DND-41 (cell line): ENCODE measurements around the gene SLC49A4.

ENCODE experiments used
- ATAC-seq: fragments of 200-7000 bp; cut with Tn5 transposase; 3 replicates; pipeline ENCODE4 v1.9.1; 2021; ENCODE audit warnings: low read depth; ENCODE audit not compliant: insufficient read depth
- DNase-seq: peaks from one replicate; pipeline ENCODE4 v3.0.0-alpha.2; 2020
- H2AFZ ChIP-seq: 2 replicates; pipeline ENCODE4 v1.6.0; 2012; ENCODE audit warnings: low read depth, low read length
- H3K27ac ChIP-seq: 2 replicates; pipeline ENCODE4 v1.5.1; 2012; ENCODE audit warnings: low read length, inconsistent platforms
- H3K27me3 ChIP-seq: fragments of 200-600 bp; sonication (generic); 2 replicates; pipeline ENCODE4 v1.6.0; 2012; ENCODE audit warnings: low read length, mild to moderate bottlenecking, inconsistent platforms; ENCODE audit not compliant: insufficient read depth, poor library complexity
- H3K36me3 ChIP-seq: 2 replicates; pipeline ENCODE4 v1.5.1; 2012; ENCODE audit warnings: low read length, inconsistent platforms; ENCODE audit not compliant: insufficient read depth
- H3K4me1 ChIP-seq: 2 replicates; pipeline ENCODE4 v1.5.1; 2012; ENCODE audit warnings: mild to moderate bottlenecking, low read length; ENCODE audit not compliant: insufficient read depth
- H3K4me2 ChIP-seq: 2 replicates; pipeline ENCODE4 v1.6.0; 2012; ENCODE audit warnings: mild to moderate bottlenecking, moderate library complexity, low read length, inconsistent platforms; ENCODE audit not compliant: insufficient read depth
- H3K4me3 ChIP-seq, 2 experiments: fragments of 200-600 bp in 1 of 2; shearing (Covaris generic) in 1 of 2; 2 replicates each; pipeline ENCODE4 v1.5.1; 2012 to 2016; ENCODE audit warnings: inconsistent platforms in 2 of 2, low read length in 2 of 2, mild to moderate bottlenecking in 2 of 2, low read depth in 1 of 2, moderate library complexity in 1 of 2
- H3K79me2 ChIP-seq: 2 replicates; pipeline ENCODE4 v1.6.0; 2012; ENCODE audit warnings: low read length, inconsistent platforms; ENCODE audit not compliant: insufficient read depth
- H3K9ac ChIP-seq: 2 replicates; pipeline ENCODE4 v1.6.0; 2012; ENCODE audit warnings: low read depth, mild to moderate bottlenecking, inconsistent platforms, low read length, moderate library complexity
- H3K9me3 ChIP-seq: 2 replicates; pipeline ENCODE4 v1.5.1; 2012; ENCODE audit warnings: low read length, moderate library complexity, mild to moderate bottlenecking, inconsistent platforms; ENCODE audit not compliant: insufficient read depth, severe bottlenecking
- H4K20me1 ChIP-seq: 2 replicates; pipeline ENCODE4 v1.6.0; 2012; ENCODE audit warnings: low read length; ENCODE audit not compliant: insufficient read depth
- EZH2 ChIP-seq: IDR thresholded peaks from 3 replicates; pipeline ENCODE4 v1.6.1; 2012; ENCODE audit warnings: borderline replicate concordance, low read depth, mild to moderate bottlenecking, moderate library complexity, low read length, inconsistent platforms; ENCODE audit not compliant: severe bottlenecking
- TF ChIP-seq, protein P1 (sequence below): IDR thresholded peaks from 2 replicates; pipeline ENCODE4 v1.5.1; 2012; ENCODE audit warnings: borderline replicate concordance, low read length, moderate library complexity, mild to moderate bottlenecking; ENCODE audit not compliant: poor library complexity, severe bottlenecking; ENCODE audit errors: extremely low read depth

Gene SLC49A4

DNA sequence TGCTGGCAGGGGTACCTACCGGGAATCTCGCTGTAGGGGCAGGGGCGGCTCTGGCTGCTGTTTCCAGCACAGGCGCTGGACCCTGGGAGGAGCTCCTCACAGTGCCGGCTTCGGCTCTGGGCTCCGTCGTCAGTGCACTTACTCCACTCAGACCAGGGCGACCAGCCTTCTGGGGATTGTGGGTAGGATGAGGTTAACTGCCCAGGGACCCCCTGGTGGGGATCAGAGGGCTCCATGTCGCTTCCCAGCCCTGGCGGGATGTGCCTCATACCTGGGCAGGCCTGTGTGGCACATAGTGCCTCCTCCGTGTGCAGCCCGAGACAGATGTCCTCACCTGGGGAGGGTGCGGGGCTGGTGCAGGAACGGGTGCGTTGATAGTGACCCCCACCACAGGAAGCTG lies 117.0 kb downstream of the SLC49A4 start:
- no peaks in the 10 kb centered on the region for H3K27me3 ChIP-seq

DNA sequence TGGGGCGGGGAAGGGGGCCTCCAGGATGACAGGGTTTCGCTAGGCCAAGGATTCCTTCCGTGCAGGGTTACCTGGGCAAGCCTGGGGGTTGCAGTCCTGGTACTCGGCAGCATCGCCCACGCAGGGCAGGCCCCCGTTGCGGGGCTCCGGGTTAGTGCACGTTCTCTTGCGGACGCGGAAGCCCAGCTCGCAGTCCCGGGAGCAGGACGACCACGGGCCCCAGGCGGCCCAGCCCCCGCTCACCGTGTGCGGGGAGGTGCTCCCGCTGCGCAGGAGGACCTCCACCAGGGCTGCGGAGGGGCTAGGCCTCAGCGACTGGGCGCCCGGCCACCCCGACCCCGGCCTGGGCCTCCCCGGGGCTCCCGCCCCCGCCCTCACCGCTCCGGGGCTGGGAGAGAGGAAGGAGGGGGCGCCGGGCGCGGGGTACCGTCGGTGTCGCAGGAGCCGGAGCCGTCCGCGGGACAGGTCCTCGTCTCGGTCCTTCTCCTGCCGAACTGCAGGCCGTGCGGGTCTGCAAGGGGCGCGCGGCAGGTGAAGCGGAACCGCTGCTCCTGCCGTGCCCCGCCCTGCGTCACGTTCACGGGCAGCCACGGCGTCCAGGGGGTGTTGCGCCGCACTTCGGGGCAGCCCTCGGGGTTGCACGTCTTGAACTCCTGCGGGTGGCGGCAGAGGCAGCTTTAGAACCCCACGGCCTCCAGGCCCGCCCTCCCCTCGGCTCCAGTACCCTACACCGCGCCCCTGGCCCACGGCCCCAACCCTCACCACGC lies 118.1 kb downstream of the SLC49A4 start:
- TF ChIP-seq, protein P1, sequence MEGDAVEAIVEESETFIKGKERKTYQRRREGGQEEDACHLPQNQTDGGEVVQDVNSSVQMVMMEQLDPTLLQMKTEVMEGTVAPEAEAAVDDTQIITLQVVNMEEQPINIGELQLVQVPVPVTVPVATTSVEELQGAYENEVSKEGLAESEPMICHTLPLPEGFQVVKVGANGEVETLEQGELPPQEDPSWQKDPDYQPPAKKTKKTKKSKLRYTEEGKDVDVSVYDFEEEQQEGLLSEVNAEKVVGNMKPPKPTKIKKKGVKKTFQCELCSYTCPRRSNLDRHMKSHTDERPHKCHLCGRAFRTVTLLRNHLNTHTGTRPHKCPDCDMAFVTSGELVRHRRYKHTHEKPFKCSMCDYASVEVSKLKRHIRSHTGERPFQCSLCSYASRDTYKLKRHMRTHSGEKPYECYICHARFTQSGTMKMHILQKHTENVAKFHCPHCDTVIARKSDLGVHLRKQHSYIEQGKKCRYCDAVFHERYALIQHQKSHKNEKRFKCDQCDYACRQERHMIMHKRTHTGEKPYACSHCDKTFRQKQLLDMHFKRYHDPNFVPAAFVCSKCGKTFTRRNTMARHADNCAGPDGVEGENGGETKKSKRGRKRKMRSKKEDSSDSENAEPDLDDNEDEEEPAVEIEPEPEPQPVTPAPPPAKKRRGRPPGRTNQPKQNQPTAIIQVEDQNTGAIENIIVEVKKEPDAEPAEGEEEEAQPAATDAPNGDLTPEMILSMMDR = no peak
- no peak for TF ChIP-seq EZH2
- Histone ChIP-seq H3K4me1 (peaks cover 15% of the 10 kb centered on the region), H3K36me3 (no peaks in the 10 kb centered on the region), H3K9me3 (no peaks in the 10 kb centered on the region), H3K4me3 (no peak overlapping the region), H4K20me1 (no peaks in the 10 kb centered on the region; the same call in 1 of the 2 replicates), H3K79me2 (no peaks in the 10 kb centered on the region), H3K9ac (no peak overlapping the region), H3K27me3 (no peaks in the 10 kb centered on the region), H3K27ac (no peak overlapping the region), H3K4me2 (no peak overlapping the region), H2AFZ (no peak overlapping the region)
- no peak for DNase-seq
- no peak for ATAC-seq

More for the DNA sequence above, 117.0 kb downstream of the SLC49A4 start:
- Histone ChIP-seq H3K79me2 (no peaks in the 10 kb centered on the region), H3K4me3 (no peak overlapping the region), H3K9me3 (no peaks in the 10 kb centered on the region), H3K4me2 (no peak overlapping the region), H3K9ac (no peak overlapping the region), H3K36me3 (no peaks in the 10 kb centered on the region), H3K27ac (no peak overlapping the region), H2AFZ (no peak overlapping the region), H3K4me1 (peaks cover 15% of the 10 kb centered on the region), H4K20me1 (no peaks in the 10 kb centered on the region; the same call in 1 of the 2 replicates)
- DNase-seq (no peak), ATAC-seq (no peak)
- TF ChIP-seq, protein P1 = no peak

GRCh38 chr3:122913539-122914100 lies 118.8 kb downstream of the SLC49A4 start:
- peaks cover 15% of the 10 kb centered on the region for H3K4me1 ChIP-seq
- no peak for TF ChIP-seq EZH2
- TF ChIP-seq, protein P1 = no peak
- no peak overlapping the region for H3K4me3 ChIP-seq
- no peaks in the 10 kb centered on the region for H3K79me2 ChIP-seq
- H3K9me3 ChIP-seq = no peaks in the 10 kb centered on the region
- H3K36me3 ChIP-seq = no peaks in the 10 kb centered on the region
- H3K4me2 ChIP-seq = no peak overlapping the region
- no peak overlapping the region for H3K9ac ChIP-seq
- no peak overlapping the region for H2AFZ ChIP-seq
- no peaks in the 10 kb centered on the region; the same call in 1 of the 2 replicates for H4K20me1 ChIP-seq
- H3K27ac ChIP-seq = no peak overlapping the region
- no peaks in the 10 kb centered on the region for H3K27me3 ChIP-seq
- no peak for ATAC-seq
- DNase-seq = no peak
